Measurements from ENCODE around the gene MELK. TPM values are rescaled to one million over a fixed set of nuclear protein-coding genes. Genes with fewer than 3 reads are reported as not detected.
"Not testable (repeated sequence)": the region's sequence is repeated elsewhere in the genome, so short reads cannot be mapped to it uniquely, and the experiment has no call there.

The MELK gene
- total and polyA plus RNA-seq, 12 donors = 0.12 to 11.4 (median 0.75) TPM

DNA sequence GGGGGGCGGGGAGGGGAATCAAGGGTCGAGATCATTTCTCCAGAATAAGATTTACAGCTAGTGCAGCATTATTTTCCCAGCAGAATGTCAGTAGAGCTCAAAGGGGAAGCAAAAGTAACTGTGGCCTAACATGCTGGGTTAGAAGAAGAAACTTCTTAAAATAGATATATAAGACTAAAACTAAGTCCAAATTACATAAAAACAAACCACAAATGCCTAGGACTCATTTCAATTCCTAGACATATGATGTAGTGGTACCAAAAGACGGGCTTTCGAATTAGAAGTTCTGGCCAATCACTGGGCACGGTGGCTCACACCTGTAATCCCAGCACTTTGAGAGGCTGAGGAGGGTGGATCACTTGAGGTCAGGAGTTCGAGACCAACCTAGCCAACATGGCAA is 20.8 kb upstream of the MELK start:
- no peaks in the 10 kb centered on the region for H3K4me1 ChIP-seq (replicated peaks in 1 of 2)
- H3K4me3 ChIP-seq = no peak overlapping the region
- DNase-seq = no peak
- TF ChIP-seq, protein P1, sequence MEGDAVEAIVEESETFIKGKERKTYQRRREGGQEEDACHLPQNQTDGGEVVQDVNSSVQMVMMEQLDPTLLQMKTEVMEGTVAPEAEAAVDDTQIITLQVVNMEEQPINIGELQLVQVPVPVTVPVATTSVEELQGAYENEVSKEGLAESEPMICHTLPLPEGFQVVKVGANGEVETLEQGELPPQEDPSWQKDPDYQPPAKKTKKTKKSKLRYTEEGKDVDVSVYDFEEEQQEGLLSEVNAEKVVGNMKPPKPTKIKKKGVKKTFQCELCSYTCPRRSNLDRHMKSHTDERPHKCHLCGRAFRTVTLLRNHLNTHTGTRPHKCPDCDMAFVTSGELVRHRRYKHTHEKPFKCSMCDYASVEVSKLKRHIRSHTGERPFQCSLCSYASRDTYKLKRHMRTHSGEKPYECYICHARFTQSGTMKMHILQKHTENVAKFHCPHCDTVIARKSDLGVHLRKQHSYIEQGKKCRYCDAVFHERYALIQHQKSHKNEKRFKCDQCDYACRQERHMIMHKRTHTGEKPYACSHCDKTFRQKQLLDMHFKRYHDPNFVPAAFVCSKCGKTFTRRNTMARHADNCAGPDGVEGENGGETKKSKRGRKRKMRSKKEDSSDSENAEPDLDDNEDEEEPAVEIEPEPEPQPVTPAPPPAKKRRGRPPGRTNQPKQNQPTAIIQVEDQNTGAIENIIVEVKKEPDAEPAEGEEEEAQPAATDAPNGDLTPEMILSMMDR (IDR thresholded peaks at IDR 0.05) = no peak
- no peak for TF ChIP-seq POLR2A (IDR thresholded peaks at IDR 0.05)
- H3K27me3 ChIP-seq = no peaks in the 10 kb centered on the region
- WGBS, 4 donors = 68 to 82% (median 73%) methylated on average over 5 to 6 of the region's 6 CpGs
- no peaks in the 10 kb centered on the region for H3K9me3 ChIP-seq (replicated peaks in 1 of 3)
- H3K27ac ChIP-seq = no peak overlapping the region
- intact Hi-C loops (cut with DNase I) = no loop called here
- H3K36me3 ChIP-seq (replicated peaks in 1 of 2) = no peaks in the 10 kb centered on the region

DNA sequence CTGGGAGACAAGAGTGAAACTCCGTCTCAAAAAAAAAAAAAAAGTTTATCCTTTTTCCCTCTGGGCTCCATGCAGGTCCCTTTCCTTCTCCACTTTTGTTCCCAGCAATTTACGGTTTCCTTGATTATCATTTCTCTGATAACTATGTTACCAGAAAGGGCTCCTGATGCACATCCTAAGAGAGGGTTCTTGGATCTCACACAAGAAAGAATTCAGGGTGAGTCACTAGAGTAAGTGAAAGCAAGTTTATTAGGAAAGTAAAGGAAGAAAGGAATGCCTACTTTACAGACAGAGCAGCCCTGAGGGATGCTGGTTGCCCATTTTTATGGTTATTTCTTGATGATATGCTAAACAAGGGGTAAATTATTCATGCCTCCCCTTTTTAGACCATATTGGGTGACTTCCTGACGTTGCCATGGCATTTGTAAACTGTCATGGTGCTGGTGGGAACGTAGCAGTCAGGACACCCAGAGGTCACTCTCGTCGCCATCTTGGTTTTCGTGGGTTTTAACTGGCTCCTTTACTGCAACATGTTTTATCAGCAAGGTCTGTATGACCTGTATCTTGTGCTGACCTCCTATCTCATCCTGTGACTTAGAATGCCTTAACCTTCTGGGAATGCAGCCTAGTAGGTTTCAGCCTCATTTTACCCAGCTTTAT is 13.5 kb upstream of the MELK start:
- no peaks in the 10 kb centered on the region for H3K4me1 ChIP-seq (replicated peaks in 1 of 2)
- H3K36me3 ChIP-seq (replicated peaks in 1 of 2) = no peaks in the 10 kb centered on the region
- no peak overlapping the region for H3K27ac ChIP-seq
- H3K27me3 ChIP-seq = no peaks in the 10 kb centered on the region
- WGBS, 4 donors = 64 to 78% (median 74%) methylated on average over 7 of the region's 7 CpGs
- H3K9me3 ChIP-seq (replicated peaks in 1 of 3) = no peaks in the 10 kb centered on the region
- no peak for DNase-seq
- no peak for TF ChIP-seq POLR2A (IDR thresholded peaks at IDR 0.05)
- TF ChIP-seq, protein P1 (IDR thresholded peaks at IDR 0.05) = no peak
- intact Hi-C loops (cut with DNase I) = loop anchor here in 1 of 2 donors (5.0 kb wide), 2 partner anchors 152 to 357 kb away; no protein-coding TSS in a partner anchor
- no peak overlapping the region for H3K4me3 ChIP-seq

DNA sequence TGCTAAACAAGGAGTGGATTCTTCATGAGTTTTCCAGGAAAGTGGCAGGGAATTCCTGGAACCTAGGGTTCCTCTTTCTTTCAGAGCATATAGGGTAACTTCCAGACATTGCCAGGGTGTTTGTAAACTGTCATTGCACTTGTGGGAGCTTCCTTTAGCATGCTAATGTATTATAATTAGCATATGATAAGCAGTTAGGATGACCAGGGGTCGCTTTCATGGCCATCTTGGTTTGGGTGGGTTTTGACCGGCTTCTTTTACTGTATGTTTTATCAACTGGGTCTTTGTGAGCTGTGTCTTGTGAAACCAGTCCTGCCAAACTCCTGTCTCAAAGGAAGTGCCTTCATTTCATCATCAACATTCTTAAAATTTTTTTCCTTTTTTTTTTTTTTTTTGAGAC is 11.9 kb upstream of the MELK start:
- no peak overlapping the region for H3K27ac ChIP-seq
- TF ChIP-seq POLR2A (IDR thresholded peaks at IDR 0.05) = no peak
- TF ChIP-seq, protein P1 (IDR thresholded peaks at IDR 0.05) = no peak
- no peak for DNase-seq
- intact Hi-C loops (cut with DNase I) = no loop called here
- no peaks in the 10 kb centered on the region for H3K4me1 ChIP-seq (replicated peaks in 1 of 2)
- H3K9me3 ChIP-seq (replicated peaks in 1 of 3) = no peaks in the 10 kb centered on the region
- 68 to 82% (median 74%) methylated on average over 2 of the region's 2 CpGs for WGBS, 4 donors
- H3K36me3 ChIP-seq (replicated peaks in 1 of 2) = no peaks in the 10 kb centered on the region
- H3K27me3 ChIP-seq = no peaks in the 10 kb centered on the region
- H3K4me3 ChIP-seq = no peak overlapping the region

DNA sequence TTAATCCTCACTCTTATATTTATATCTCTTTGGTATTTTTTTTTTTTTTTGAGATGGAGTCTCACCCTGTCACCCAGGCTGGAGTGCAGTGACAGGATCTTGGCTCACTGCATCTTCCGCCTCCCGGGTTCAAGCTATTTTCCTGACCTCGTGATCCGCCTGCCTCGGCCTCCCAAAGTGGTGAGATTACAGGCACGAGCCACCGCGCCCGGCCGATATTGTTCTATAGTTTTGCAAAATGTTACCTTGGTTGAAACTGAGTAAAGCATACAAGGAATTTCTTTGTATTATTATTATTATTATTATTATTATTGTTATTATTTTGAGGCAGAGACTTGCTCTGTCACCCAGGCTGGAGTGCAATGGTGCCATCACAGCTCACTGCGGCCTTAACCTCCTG is 9.9 kb upstream of the MELK start:
- WGBS, 4 donors = 88 to 94% (median 91%) methylated on average over 11 of the region's 11 CpGs

DNA sequence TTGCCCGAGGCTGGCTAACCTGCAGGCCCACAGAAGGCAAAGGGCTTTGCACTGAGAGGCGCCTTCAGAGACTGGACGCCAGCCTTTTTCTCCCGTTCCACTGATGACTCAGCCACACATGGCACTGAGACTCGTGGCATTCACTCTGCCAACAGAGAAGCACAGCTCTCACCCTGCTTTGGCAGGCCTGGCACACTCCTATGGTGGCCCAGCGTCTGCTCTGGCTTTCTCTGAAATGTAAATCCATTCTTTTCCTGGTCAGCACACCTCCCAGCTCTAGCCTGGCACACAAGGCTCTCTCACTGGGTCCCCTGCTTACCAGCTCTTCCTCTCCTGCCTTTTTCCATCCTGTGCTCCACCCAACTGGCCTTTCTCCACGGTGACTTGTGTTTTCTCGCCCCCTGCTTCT is 5.9 kb upstream of the MELK start:
- intact Hi-C loops (cut with DNase I) = no loop called here
- peak overlapping the region in 3 of 5 donors; percentile 50 to 66 (median 54) for H3K27ac ChIP-seq

More for the DNA sequence above, 9.9 kb upstream of the MELK start:
- intact Hi-C loops (cut with DNase I); H3K27me3 ChIP-seq; H3K4me1 ChIP-seq (replicated peaks in 1 of 2); H3K27ac ChIP-seq; H3K4me3 ChIP-seq; DNase-seq; H3K9me3 ChIP-seq (replicated peaks in 1 of 3); H3K36me3 ChIP-seq (replicated peaks in 1 of 2): not testable (repeated sequence)

DNA sequence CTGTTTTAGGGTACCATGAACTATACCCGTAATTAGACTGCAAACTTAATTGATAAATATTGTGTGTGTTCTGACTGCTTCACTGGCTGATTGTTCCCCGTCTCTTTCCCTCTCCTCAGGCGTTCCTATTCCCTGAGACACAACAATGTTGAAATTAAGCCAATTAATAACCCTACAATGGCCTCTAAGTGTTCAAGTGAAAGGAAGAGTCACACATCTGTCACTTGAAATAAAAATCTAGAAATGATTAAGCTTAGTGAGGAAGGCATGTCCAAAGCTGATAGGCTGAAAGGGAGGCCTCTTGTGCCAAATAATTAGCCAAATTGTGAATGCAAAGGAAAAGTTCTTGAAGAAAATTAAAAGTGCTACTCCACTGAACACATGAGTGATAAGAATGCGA is 4.0 kb upstream of the MELK start:
- H3K27ac ChIP-seq; H3K27me3 ChIP-seq; DNase-seq; H3K9me3 ChIP-seq (replicated peaks in 1 of 3); H3K36me3 ChIP-seq (replicated peaks in 1 of 2); H3K4me3 ChIP-seq; H3K4me1 ChIP-seq (replicated peaks in 1 of 2); intact Hi-C loops (cut with DNase I): not testable (repeated sequence)
- 73 to 92% (median 84%) methylated on average over 4 of the region's 4 CpGs for WGBS, 4 donors

More for the DNA sequence above, 5.9 kb upstream of the MELK start:
- Histone ChIP-seq H3K4me1 (replicated peaks in 1 of 2) (peaks cover 0 to 6% of the 10 kb centered on the region in 2 donors), H3K9me3 (replicated peaks in 1 of 3) (no peaks in the 10 kb centered on the region), H3K4me3 (no peak overlapping the region), H3K27me3 (no peaks in the 10 kb centered on the region), H3K36me3 (replicated peaks in 1 of 2) (no peaks in the 10 kb centered on the region)
- 39 to 59% (median 43%) methylated on average over 8 of the region's 8 CpGs for WGBS, 4 donors
- peak; percentile 73 to 87 (median 82) for DNase-seq
- TF ChIP-seq, protein P1 (IDR thresholded peaks at IDR 0.05) = no peak
- TF ChIP-seq POLR2A (IDR thresholded peaks at IDR 0.05) = no peak
